NCI-H187 treated with DMSO at 0.1 percent for 48 hours (cell line): Measurements from ENCODE around the gene GASK1B.

Source experiments
- DNase-seq: peaks from one replicate; lab custom pipeline; 2025; lab: John Stamatoyannopoulos, UW

Gene GASK1B

GRCh38 chr4:158186815-158187214 is 14.0 kb upstream of the GASK1B start:
- DNase-seq = no peak

- no peak for DNase-seq
Observed at GRCh38 chr4:158182736-158183135, 9.9 kb upstream of the GASK1B start.

DNA sequence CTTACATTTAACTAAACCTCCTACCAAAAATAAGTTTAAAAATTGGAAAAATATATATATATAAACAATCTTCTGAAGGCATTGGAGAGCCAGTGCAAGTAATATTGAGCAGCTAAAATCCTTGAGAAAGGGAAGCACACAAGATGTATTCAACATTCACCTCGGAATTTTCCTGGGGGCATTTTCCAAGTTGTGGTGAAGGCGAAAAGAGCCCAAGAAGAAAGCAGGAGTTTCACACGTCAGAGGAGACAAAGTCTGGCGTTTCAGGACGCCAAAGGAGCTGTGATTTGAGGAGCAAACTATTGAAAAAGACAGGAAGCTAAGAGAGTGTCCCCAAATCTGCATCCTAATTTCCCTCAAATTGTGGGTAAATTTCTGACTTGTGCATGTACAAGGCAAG is 9.1 kb upstream of the GASK1B start:
- DNase-seq = no peak

DNA sequence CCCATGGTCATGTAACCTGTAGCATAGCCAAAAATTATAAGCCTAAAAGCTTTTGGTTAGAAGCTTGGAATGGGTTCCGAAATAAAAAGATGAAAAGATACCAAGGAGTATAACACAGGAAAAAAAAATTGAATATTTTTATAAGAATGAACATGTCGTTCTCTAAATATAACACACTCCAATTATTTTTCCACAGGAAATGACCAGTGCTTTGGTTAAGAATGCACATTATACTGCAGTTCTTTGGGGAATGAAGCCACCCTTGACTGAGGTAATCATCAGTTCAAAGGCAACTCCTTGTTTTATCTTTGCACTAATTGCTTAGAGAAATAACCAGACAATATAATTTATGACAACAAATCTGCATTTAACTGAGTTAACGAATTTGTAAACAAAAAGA is 6.6 kb upstream of the GASK1B start:
- DNase-seq = no peak

DNA sequence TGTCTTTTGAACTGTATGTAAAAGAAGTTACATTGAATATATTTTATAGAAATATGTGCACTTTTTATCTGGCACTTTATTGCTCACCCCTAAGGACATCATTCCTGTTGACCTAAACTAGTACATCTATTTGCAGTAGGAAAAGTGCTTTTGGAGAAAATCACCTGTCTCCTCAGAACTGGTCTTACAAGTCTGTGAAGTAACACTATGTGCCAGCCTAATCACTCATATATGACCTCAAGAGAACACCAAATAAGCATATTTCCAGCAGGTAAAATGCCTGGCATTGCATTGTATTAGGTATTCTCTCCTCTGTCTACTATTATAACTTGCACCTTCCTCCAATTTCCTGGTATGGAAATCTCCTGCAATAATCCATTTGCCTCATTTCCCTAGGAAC is 4.0 kb upstream of the GASK1B start:
- DNase-seq = no peak

- DNase-seq = no peak
Observed at GRCh38 chr4:158176108-158176507, 3.3 kb upstream of the GASK1B start.

DNA sequence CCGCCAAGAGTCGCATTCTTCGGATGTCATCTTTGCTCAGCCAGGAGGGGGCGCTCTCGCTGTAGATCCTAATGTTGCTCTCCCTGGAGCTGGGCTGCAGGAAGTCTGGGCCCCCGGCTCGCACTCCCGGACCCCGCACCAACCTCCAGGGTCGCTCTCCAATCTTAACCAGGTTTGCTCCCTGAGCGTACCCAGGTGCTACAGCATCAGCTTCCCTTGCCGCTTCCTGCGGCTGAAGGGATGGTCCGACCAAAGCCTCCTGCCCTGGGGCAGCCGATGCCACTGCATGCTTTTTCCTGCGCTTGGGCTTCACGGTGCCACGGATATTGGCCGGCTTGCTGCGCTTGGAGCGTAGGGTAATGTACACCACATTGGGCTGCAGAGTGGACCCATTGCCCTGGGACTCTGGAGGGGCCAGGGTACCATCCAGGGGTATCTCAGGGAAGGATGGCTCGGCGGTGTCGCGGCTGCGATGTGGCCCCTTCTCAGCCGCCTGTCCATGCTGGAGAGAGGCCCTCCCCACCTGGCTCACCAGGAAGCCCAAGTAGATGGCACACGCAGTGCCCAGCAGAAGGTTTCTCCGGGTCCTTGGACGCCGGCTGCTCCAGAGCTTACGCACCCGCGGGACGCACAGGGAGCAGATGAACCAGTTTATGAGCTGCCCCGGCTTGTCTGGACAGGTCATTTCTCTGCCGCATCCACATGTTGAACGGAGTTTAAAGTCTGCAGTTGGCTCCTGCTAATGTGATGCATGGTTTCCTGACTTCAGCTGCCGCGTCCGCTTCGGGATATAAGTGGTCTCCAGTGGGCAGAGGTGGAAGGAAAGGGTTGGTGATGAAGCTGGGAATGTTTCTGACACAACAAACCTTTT is 1.9 kb downstream of the GASK1B start:
- DNase-seq = no peak

DNA sequence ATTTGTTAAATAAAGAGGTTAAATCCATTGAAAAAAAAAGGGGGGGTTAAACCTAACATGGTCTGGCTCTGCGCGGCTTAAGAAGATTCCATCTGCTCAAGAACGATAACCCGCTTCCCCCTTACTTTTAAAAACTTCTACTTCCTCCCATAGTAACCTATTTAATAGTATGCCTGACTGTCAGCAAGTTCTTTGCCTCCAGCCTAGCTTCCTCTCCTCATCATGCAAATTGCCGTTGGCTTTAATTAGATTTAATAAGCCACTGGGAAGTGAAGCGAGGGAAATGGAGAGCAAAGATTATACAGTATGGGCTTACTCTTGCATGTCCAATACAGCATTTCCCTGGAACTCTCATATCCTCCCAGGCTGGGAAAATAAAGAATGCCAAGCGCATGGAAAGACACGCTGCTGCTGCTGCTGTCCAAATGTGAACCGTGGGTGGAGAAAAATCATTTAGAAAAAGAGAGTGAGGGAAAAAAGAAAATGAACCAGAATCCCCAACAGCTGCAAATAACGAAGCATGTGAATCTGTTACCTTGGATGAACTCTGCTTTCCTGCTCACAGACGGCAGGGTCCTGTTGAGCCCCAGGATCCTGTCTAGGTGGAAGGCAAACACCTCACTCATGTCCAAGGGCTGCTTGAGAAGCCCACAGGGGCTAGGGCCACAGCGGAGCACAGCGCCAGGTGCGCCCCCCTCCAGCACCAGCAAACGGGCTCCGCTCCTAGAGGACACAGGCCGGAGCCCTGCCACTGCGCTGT is 2.7 kb downstream of the GASK1B start:
- no peak for DNase-seq

DNA sequence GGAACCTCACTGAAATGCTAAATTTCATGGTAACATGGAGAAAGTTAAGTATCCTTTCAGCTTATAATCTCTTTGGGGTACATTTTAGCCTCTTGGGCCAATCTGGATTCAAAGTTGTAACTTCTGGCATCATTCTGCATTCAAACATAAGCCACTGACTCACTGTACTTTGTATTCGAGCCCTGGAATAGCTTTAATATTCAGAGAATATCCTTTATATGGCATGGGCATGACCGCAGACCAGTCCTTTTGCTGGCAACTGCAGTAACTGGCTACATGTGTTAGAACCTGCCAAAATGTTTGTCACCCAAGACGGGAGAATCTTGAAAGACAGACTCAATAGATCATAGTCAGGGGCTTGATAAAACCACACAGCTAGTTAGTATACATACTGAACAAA is 3.3 kb downstream of the GASK1B start:
- no peak for DNase-seq

DNA sequence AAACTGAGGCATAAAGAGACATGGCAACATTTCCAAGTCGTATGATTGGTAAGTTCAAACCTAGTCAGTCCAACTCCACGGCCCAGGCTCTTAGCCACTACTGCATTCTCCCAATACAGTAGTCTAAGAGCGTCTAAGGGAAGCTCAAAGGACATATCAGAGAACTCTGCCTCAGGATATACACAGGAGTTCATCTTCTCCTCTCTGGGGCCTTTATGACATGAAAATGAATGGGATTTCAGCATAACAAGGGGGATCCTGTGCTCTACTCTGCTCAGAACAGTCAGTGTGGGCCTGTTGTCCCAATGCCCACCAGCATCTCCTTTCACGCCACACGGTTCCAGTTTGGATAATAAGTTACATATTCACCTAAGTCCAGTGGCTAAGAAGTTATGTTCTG is 4.2 kb downstream of the GASK1B start:
- no peak for DNase-seq

DNA sequence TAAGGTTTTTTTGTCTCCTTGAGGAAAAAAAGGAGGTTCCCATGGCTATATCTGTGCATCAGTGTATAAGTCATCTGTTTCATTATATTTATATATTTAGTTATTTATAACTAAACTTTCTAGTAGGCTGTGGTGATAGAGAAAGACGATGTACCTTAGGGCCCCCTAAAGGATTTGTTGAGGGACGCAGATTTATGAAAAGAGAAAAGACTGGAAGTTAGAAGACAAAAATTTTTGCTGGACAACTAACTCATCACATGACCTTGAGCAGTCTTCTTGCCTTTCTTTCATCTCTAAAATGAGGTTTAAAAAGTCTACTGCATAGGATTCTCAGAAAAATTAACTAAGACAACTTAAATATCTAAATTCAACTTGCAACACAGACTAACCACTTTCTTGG is 6.1 kb downstream of the GASK1B start:
- DNase-seq = no peak

- no peak for DNase-seq
Observed at GRCh38 chr4:158164768-158165213, 8.0 kb downstream of the GASK1B start.

- no peak for DNase-seq
Observed at GRCh38 chr4:158163941-158164767, 8.7 kb downstream of the GASK1B start.

- no peak for DNase-seq
Observed at GRCh38 chr4:158162631-158163030, 10.2 kb downstream of the GASK1B start.

DNA sequence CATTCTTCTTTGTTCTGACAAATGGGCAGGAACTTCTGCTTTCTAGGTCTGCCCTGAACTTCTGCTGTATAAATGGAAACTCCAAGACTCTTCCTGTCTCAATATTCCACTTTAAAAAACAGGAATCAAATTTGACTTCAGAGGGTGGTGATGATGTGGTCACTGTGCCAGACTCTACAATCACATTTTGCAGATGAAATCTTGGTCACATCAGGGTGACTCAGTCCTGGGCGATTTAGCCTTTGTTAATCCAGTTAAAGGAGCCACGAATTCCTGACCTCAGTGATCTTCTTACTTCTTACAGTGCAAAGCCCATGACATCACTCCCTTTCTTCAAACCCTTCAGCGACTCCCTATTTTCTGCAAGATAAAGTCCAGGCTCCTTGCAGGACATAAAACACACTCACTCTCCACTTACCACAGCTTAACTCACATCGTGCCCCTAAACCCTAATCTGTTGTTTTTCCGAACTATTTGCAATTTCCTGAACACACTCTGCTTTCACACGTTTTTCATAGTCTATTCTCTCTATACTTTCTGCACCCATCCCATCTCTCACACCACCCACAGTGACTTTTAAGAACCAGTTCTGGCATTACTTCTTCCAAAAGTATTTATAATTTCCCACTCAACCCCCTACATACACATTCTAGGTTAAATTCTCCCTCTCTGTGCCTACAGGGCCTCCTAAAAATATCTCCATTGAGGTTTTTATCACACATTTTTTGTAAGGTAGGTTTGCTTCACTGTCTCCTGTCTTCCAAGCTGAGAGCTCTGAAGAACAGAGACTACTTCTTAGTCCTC is 11.1 kb downstream of the GASK1B start:
- no peak for DNase-seq

DNA sequence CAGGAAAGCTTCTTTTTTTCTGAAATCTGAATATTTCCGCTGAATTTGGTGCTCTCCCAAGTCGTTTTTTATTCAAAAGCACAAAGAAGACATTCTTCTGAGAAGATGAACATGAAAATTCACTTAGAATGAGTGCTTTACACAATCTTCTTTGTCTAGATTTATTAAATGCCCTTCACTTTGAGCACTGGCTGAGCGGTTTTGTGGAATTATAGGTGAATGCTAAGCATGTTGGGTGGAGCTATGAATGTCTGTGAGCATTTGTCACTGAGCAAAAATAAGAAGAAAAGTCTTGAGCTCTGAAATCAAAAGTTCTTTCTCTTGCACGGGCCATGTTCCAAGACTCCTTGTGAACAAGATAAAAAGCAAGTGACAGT is 13.1 kb downstream of the GASK1B start:
- DNase-seq = no peak

DNA sequence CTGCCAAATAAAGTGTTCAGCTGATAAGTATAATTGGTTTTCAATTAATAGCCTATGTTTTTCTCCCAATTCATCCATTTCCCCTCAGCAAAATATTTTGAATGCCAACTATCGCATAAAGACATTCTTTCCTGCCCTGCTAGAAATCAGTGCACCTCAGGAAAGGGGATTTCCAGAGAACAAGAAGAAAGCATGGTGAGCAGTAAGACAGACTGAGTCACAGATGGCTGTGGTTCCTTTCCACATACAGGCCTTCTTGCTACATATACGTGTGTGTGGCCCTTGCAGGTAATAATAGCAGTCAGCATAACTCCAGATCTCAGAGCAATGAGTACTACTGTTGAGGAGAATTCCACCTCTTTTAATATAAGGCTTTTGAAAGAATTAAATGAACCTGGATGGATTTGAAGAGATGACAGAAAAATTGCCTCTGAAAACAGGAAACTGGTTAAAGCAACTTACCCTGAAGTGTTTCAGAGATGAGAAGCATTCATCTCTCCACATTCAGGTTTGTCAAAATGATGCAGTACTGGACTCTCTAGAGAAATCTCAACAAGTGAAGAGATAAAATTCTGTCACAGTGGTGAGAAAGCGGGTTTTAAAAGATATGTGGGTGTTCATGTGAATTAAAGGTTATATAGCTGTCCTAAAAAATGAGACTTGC is 13.6 kb downstream of the GASK1B start:
- DNase-seq = no peak

DNA sequence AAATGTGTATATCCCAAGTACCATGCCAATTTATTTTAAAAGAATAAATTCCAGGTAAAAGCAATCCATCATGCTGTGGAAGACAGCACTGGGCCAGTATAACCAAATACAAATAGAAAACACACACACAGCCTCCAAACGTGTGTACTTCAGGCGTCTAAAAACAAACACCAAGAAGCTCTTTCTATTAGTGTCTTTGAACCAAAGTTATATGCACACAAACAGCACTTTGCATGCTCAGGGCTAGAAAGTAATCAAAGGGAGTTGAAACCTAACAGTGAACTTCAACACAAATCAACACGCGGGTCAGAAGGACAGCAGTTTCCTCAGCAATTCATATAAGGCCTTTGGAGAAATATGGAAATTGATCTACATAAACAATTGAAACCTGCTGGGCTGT is 15.4 kb downstream of the GASK1B start:
- no peak for DNase-seq

DNA sequence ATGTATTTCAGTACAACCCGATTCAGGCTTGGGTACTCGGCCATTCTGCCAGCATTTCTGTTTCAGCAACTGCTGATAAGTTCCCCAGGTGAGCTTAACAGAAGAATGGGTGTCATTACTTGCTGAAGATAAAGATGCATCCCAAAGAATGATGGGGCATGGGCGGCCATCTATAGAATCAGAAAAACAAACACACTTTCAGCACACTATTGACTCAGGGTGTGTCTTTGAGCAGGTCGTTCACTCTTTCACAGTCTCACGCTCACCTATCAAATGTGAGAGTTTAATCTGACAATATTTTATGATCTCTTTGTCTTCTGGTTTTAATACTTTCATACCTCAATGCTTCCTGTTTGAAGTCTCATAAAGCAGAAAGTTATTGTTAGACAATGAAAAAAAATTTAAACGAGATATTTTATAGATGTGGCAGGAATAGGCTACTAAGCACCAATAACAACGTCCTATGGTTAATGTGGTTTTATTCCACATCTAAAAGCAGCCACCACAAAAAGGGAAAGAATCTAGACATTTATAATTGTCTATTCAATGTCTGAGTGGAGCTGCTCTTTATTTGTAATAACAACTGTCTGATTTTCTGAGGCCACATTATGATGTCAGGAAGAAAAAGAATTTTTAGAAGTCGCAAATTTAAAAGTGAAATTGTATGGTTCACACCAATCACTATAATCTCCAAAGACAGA is 17.0 kb downstream of the GASK1B start:
- no peak for DNase-seq

GRCh38 chr4:158147151-158147550 is 25.7 kb downstream of the GASK1B start:
- DNase-seq = no peak

DNA sequence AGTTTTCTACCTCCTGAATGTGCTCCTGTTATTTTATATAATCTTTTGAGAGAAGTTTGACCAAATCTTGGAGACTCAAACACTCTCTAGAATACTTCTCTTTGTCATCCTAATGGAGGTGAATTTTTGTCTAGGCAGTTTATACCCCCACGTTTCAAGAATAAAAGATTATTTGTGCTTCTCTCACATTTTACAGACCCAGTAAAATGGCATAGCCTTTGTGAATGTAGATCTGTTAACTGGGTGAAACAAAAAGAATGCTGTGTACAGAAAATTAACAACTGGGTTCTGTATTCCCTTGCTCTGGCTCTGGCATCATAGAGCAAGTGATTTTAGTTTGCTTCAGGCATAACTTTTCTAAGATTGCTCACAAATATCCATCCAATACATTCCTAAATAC is 26.1 kb downstream of the GASK1B start:
- no peak for DNase-seq
